Duodenal mucosa (tissue), 2 donors: ENCODE measurements around the gene RASA2.
"Not testable (repeated sequence)": the region's sequence is repeated elsewhere in the genome, so short reads cannot be mapped to it uniquely, and the experiment has no call there.

ENCODE experiments used
- H3K27ac ChIP-seq: one replicate; pipeline ENCODE4 v1.7.0; 2013; ENCODE audit warnings: low read depth, low read length
- H3K27me3 ChIP-seq, 2 donors: one replicate each; pipeline ENCODE4 v1.7.0; 2013; ENCODE audit warnings: low read length in 2 of 2, control low read depth in 1 of 2; ENCODE audit not compliant: insufficient read depth in 2 of 2, control insufficient read depth in 1 of 2
- H3K36me3 ChIP-seq, 2 donors: one replicate each; pipeline ENCODE4 v1.7.0; 2013; ENCODE audit warnings: low read length in 2 of 2, control low read depth in 1 of 2; ENCODE audit not compliant: insufficient read depth in 2 of 2, control insufficient read depth in 1 of 2
- H3K4me1 ChIP-seq, 2 donors: one replicate each; pipeline ENCODE4 v1.7.0; 2013; ENCODE audit warnings: low read length in 2 of 2, control low read depth in 1 of 2; ENCODE audit not compliant: insufficient read depth in 2 of 2, control insufficient read depth in 1 of 2
- H3K4me3 ChIP-seq, 2 donors: one replicate each; pipeline ENCODE4 v1.7.0; 2013; ENCODE audit warnings: low read length in 2 of 2, low read depth in 1 of 2
- H3K9ac ChIP-seq, 2 donors: one replicate each; pipeline ENCODE4 v1.7.0; 2013; ENCODE audit warnings: low read length in 2 of 2, low read depth in 1 of 2
- H3K9me3 ChIP-seq, 2 donors: one replicate each; pipeline ENCODE4 v1.7.0; 2013; ENCODE audit warnings: low read length in 2 of 2, control low read depth in 1 of 2; ENCODE audit not compliant: control insufficient read depth in 1 of 2

Gene RASA2

GRCh38 chr3:141477224-141477623 is 9.6 kb upstream of the RASA2 start:
- Histone ChIP-seq H3K27me3 (no peaks in the 10 kb centered on the region), H3K27ac (no peak overlapping the region), H3K9ac (no peak overlapping the region), H3K36me3 (no peaks in the 10 kb centered on the region), H3K9me3 (no peaks in the 10 kb centered on the region), H3K4me1 (no peaks in the 10 kb centered on the region), H3K4me3 (no peak overlapping the region)

GRCh38 chr3:141478139-141478538 is 8.7 kb upstream of the RASA2 start:
- H3K27me3 ChIP-seq = no peaks in the 10 kb centered on the region
- H3K27ac ChIP-seq = no peak overlapping the region
- H3K36me3 ChIP-seq = no peaks in the 10 kb centered on the region
- no peaks in the 10 kb centered on the region for H3K9me3 ChIP-seq
- H3K4me3 ChIP-seq = no peak overlapping the region
- H3K9ac ChIP-seq = no peak overlapping the region
- no peaks in the 10 kb centered on the region for H3K4me1 ChIP-seq

- H3K4me1 ChIP-seq, H3K36me3 ChIP-seq, H3K27me3 ChIP-seq, H3K9ac ChIP-seq, H3K9me3 ChIP-seq, H3K4me3 ChIP-seq, H3K27ac ChIP-seq: not testable (repeated sequence)
These were observed 8.0 kb upstream of the RASA2 start for GRCh38 chr3:141478840-141479239.

GRCh38 chr3:141482245-141482922 is 4.4 kb upstream of the RASA2 start:
- no peaks in the 10 kb centered on the region for H3K27me3 ChIP-seq

GRCh38 chr3:141484701-141485287 is 2.0 kb upstream of the RASA2 start:
- no peak overlapping the region for H3K27ac ChIP-seq
- no peaks in the 10 kb centered on the region for H3K27me3 ChIP-seq
- H3K4me1 ChIP-seq = peaks cover 15 to 26% of the 10 kb centered on the region in 2 donors
- H3K9ac ChIP-seq = no peak overlapping the region
- no peaks in the 10 kb centered on the region for H3K9me3 ChIP-seq
- no peak overlapping the region for H3K4me3 ChIP-seq
- no peaks in the 10 kb centered on the region for H3K36me3 ChIP-seq

More at GRCh38 chr3:141482245-141482922, 4.4 kb upstream of the RASA2 start:
- Histone ChIP-seq H3K9me3 (no peaks in the 10 kb centered on the region), H3K27ac (no peak overlapping the region), H3K4me3 (no peak overlapping the region), H3K4me1 (peaks cover 9 to 13% of the 10 kb centered on the region in 2 donors), H3K36me3 (no peaks in the 10 kb centered on the region), H3K9ac (no peak overlapping the region)

- Histone ChIP-seq H3K36me3 (no peaks in the 10 kb centered on the region), H3K27me3 (no peaks in the 10 kb centered on the region), H3K4me3 (peak overlapping the region; percentile 68 to 70), H3K9me3 (no peaks in the 10 kb centered on the region), H3K27ac (peak overlapping the region; percentile 26), H3K4me1 (peaks cover 15 to 26% of the 10 kb centered on the region in 2 donors), H3K9ac (peak overlapping the region; percentile 9 to 44)
These were observed 959 bp upstream of the RASA2 start for GRCh38 chr3:141485641-141486495.

GRCh38 chr3:141486496-141486745 is 406 bp upstream of the RASA2 start:
- peaks cover 18 to 26% of the 10 kb centered on the region in 2 donors for H3K4me1 ChIP-seq
- H3K27ac ChIP-seq = peak overlapping the region; percentile 47
- peak overlapping the region; percentile 1 to 44 for H3K9ac ChIP-seq

GRCh38 chr3:141487521-141488252 is 860 bp downstream of the RASA2 start:
- peaks cover 18 to 26% of the 10 kb centered on the region in 2 donors for H3K4me1 ChIP-seq
- H3K27ac ChIP-seq = peak overlapping the region; percentile 96
- H3K36me3 ChIP-seq = no peaks in the 10 kb centered on the region
- H3K9me3 ChIP-seq = no peaks in the 10 kb centered on the region
- H3K9ac ChIP-seq = peak overlapping the region; percentile 65 to 74
- H3K27me3 ChIP-seq = no peaks in the 10 kb centered on the region
- H3K4me3 ChIP-seq = peak overlapping the region; percentile 70 to 78

More at GRCh38 chr3:141486496-141486745, 406 bp upstream of the RASA2 start:
- Histone ChIP-seq H3K4me3 (peak overlapping the region; percentile 68 to 70), H3K9me3 (no peaks in the 10 kb centered on the region), H3K36me3 (no peaks in the 10 kb centered on the region), H3K27me3 (no peaks in the 10 kb centered on the region)

- Histone ChIP-seq H3K9me3 (no peaks in the 10 kb centered on the region), H3K36me3 (no peaks in the 10 kb centered on the region), H3K4me1 (peaks cover 18 to 26% of the 10 kb centered on the region in 2 donors), H3K9ac (peak overlapping the region in 1 of 2 donors; percentile 30), H3K27ac (no peak overlapping the region), H3K4me3 (no peak overlapping the region), H3K27me3 (no peaks in the 10 kb centered on the region)
These were observed 2.4 kb downstream of the RASA2 start for GRCh38 chr3:141489203-141489602.

GRCh38 chr3:141491081-141491480 is 4.3 kb downstream of the RASA2 start:
- H3K9me3 ChIP-seq = no peaks in the 10 kb centered on the region
- H3K27me3 ChIP-seq = no peaks in the 10 kb centered on the region
- H3K4me1 ChIP-seq = peaks cover 14 to 17% of the 10 kb centered on the region in 2 donors
- no peak overlapping the region for H3K27ac ChIP-seq
- no peak overlapping the region for H3K4me3 ChIP-seq
- no peaks in the 10 kb centered on the region for H3K36me3 ChIP-seq
- H3K9ac ChIP-seq = no peak overlapping the region
